HAP-1 (cell line): ENCODE results near the gene RFX7.
A peak's percentile ranks its signal among the peaks of the same experiment; 100 is the strongest.

Experiments used
- DNase-seq, 2 experiments: peaks; one replicate each; pipeline ENCODE4 v3.0.0-alpha.2; 2016 to 2020; ENCODE audit warnings: low spot score in 2 of 2
- H3K27me3 ChIP-seq: fragments of 250-450 bp; sonication (Bioruptor Pico); 2 replicates; pipeline ENCODE4 v1.5.1; 2020; ENCODE audit warnings: low read depth, mild to moderate bottlenecking, moderate library complexity
- H3K36me3 ChIP-seq: fragments of 250-450 bp; sonication (Bioruptor Pico); replicated peaks from 2 replicates; pipeline ENCODE4 v1.5.1; 2020; ENCODE audit warnings: mild to moderate bottlenecking
- H3K4me1 ChIP-seq: fragments of 250-450 bp; sonication (Bioruptor Pico); 2 replicates; pipeline ENCODE4 v1.5.1; 2020; ENCODE audit warnings: mild to moderate bottlenecking
- H3K4me3 ChIP-seq: fragments of 250-450 bp; sonication (Bioruptor Pico); 2 replicates; pipeline ENCODE4 v1.5.1; 2020; ENCODE audit warnings: mild to moderate bottlenecking, moderate library complexity
- H3K9me3 ChIP-seq: fragments of 250-450 bp; sonication (Bioruptor Pico); 2 replicates; pipeline ENCODE4 v1.5.1; 2020; ENCODE audit warnings: mild to moderate bottlenecking, moderate library complexity
- in situ Hi-C: fragments of 300-500 bp; cut with MboI; formaldehyde crosslinking; loops from 3 replicates; pipeline ENCODE4 v1.14.3; 2020; ENCODE audit warnings: low sequenced_read_pairs, inconsistent platforms, mixed read lengths

Gene RFX7

DNA sequence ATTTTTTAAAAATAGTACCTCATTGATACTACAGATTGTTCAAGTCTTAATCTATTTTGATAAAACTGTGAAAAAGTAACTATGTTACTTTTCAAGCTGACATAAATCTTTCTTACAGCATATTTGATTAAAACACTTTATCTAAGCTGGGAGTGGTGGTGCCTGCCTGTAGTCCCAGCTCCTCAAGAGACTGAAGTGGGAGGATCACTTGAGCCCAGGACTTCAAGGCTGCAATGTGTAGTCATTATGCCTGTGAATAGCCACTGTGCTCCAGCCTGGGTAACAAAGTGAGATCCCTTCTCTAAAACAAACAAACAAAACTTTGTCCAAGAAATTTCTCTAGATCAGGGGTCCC lies 190.7 kb downstream of the RFX7 start:
- no peak for DNase-seq
- Histone ChIP-seq H3K4me3 (no peak overlapping the region), H3K4me1 (no peaks in the 10 kb centered on the region), H3K36me3 (no peaks in the 10 kb centered on the region), H3K27me3 (no peaks in the 10 kb centered on the region), H3K9me3 (no peaks in the 10 kb centered on the region)
- in situ Hi-C loops, result no loop called here

DNA sequence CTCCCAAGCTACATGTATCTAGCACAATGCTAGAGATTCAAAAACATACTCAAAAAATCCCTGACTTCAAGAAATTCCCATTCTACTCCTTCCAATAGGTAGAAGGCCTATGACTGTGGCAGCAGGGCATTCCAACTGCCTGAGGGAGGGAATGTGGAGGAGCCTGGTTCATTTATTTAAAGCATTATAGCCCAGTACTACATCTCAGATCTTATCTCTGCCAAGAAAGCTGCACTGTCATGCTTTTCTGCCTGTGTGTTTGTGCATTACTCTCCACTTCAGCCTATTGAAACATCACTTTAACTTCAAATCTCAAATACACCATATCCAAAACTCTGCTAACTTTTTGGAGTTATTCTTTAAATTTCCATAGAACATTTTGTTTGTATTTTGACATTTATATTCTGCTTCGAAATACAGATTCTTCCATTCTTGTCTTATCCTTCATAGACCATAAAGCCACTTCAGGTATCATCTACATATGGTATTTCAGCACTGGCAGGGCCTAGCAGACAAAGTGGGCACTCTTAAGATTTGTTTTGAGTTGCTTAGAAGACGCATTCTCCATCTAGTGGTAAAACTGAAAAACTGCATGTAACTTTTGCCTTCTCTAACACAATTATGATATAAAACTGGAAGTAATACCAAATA lies 191.2 kb downstream of the RFX7 start:
- Histone ChIP-seq H3K36me3 (no peaks in the 10 kb centered on the region), H3K4me1 (no peaks in the 10 kb centered on the region), H3K9me3 (no peaks in the 10 kb centered on the region), H3K4me3 (no peak overlapping the region), H3K27me3 (no peaks in the 10 kb centered on the region)
- in situ Hi-C loops, result no loop called here
- peak in 1 of 2 experiments; percentile 54 for DNase-seq

DNA sequence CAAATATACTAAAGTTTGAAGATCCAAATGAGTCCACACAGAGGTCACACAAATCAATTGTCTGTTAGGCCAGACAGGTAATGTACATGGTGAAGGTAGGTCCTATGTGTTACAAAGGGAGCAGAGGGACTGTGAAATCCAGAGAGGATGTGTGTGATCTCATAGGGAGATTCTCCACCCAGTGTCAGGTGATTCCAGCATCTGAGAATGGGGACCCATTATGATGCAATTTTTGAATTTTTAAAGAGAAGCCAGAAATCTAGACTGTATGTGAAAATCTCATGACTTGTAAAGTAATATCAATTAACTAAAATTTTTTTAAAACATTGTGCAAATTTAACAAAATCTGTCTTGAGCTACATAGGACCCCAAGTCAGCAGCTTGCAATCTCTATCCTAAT lies 192.0 kb downstream of the RFX7 start:
- H3K9me3 ChIP-seq, result no peaks in the 10 kb centered on the region
- no peaks in the 10 kb centered on the region for H3K4me1 ChIP-seq
- no peaks in the 10 kb centered on the region for H3K36me3 ChIP-seq
- H3K27me3 ChIP-seq, result no peaks in the 10 kb centered on the region
- in situ Hi-C loops, result no loop called here
- H3K4me3 ChIP-seq, result no peak overlapping the region
- no peak for DNase-seq

DNA sequence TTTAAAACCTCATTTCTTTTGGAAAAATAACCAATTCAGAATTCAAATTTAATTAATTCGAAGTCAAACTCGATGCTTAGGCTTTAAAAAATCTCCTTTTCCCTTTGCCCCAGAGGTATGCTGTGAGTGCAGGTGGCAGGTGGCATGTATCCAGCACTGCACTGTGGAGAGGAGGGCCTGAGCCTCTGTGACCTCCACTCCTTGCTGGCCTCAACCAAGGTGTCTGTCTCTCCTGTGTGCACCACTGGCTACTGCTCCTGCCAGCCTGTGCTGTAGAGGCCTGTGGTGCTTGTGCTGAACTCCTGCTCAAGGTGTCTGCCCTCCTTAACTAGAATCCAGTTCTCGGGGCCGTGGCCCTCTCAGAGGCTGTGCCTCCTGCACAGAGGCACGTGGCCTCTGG lies 194.1 kb downstream of the RFX7 start:
- DNase-seq, result no peak
- Histone ChIP-seq H3K27me3 (no peaks in the 10 kb centered on the region), H3K4me1 (no peaks in the 10 kb centered on the region), H3K4me3 (no peak overlapping the region), H3K36me3 (no peaks in the 10 kb centered on the region), H3K9me3 (no peaks in the 10 kb centered on the region)
- in situ Hi-C loops, result no loop called here

DNA sequence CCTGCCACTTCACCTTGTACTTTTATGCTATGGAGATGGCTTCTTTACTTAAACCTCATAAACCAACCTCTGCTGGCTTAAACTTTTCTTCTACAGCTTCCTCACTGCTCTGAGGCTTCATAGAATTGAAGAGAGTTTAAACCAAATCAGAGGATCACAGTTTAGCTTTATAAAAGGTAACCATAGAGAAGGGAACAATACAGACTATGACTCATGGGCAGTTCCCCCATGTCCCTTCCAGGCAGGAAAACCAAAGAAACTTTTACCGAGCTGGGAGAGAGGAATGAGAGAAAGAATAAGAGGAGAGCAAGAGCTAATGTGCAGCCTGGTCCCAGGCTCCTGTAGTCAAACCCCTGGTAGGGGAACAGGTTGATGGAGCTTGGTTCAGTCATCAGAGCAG lies 196.3 kb downstream of the RFX7 start:
- H3K27me3 ChIP-seq, result no peaks in the 10 kb centered on the region
- in situ Hi-C loops, result no loop called here
- H3K36me3 ChIP-seq, result no peaks in the 10 kb centered on the region
- H3K4me3 ChIP-seq, result no peak overlapping the region
- H3K9me3 ChIP-seq, result no peaks in the 10 kb centered on the region
- H3K4me1 ChIP-seq, result no peaks in the 10 kb centered on the region
- DNase-seq, result no peak

DNA sequence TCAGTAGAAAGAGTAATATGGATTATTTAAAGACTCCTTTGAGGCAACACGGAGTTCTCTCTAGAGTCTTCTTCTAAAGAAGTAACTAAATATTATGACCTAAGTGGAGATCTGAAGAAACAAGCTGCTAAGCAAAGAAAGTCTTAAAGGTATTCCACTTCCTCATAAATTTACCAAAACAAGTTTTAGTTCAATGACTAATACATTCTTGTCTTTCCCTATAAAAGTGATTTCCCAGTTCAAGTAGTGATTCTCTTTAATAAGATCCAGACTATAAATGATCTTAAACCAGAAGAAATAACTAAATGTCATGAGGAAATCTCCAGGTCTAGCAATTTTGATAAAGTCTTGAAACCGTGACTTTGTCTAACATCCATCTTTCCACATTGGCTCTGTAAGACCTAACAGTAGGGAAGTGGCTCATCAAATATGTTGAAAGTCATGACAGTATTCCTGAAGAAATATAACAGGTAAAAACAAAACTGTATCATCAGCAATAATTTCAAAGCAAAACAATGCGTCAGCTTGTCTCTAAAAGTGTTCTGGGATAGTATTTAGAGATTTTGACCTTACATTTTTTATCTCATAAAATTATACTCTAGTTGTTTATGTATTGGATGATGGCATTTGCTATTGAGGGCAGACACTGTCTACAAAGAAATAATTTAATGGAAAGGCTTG lies 198.5 kb downstream of the RFX7 start:
- H3K27me3 ChIP-seq, result no peaks in the 10 kb centered on the region
- H3K9me3 ChIP-seq, result no peaks in the 10 kb centered on the region
- no peaks in the 10 kb centered on the region for H3K36me3 ChIP-seq
- no peak for DNase-seq
- in situ Hi-C loops, result no loop called here
- no peak overlapping the region for H3K4me3 ChIP-seq
- H3K4me1 ChIP-seq, result peaks cover 7% of the 10 kb centered on the region

DNA sequence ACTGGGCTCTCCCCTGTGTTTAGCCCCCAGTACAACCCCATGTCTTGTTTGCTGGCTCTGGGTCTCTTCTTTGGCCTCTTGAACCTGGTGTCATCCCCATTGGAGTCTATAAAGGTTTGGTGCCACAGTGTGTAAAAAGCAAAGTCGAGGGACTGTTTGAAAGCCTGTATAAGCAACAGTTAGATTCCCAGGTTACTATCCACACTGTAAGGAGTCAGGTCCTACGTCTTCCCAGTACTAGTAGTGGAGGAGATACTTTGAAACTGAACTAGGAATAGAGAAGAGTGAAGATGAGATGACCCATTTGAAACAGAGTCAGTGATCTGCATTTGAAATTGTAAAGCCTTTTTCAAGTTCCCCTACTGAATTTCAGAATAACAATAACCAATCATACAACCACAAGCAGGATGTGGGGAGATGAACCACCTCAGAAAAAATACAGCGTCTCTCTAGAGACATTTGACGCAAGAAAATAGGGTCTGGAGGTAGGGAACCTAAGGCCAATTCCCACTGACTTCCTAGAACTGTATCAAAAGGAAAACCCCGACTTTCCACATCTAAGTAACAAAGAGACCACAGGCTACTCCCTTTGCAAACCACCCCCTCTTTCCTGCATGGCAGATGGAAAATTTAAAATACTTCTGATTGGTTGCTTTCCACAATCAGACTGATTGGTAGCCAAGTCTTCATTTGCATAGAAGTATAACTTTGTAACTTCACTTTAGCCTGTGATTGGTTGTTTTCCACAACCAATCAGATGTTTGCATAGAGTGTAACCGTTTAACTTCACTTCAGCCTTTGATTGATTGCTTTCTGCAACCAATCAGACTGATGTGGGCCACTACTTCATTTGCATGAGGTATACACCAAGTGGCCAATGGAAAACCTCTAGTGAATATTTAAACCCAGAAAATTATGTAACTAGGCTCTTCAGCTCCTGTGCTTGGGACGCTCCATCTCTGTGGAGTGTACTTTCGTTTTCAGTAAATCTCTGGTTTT lies 200.4 kb downstream of the RFX7 start:
- in situ Hi-C loops, result no loop called here
- Histone ChIP-seq H3K27me3 (no peaks in the 10 kb centered on the region), H3K4me3 (no peak overlapping the region), H3K9me3 (no peaks in the 10 kb centered on the region), H3K36me3 (no peaks in the 10 kb centered on the region), H3K4me1 (peaks cover 9% of the 10 kb centered on the region)
- DNase-seq, result no peak

DNA sequence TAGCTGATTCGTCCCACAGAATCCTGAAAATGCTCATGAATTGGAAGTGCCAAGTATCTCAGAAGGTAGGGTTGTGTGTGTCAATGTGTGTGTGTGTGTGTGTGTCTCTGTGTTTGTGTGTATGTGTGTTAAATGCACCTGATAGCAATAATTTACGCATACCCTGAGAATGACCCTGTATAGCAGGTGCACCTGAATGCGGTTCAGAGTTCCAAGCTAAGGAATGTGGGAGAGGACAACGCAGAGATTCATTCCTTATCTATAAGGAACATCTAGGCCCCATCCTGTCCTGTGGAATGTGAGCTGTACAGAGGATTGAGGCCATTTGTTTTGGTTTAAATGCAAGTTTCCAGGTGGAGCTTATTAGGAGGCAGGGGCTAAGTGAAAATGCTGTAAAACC lies 201.2 kb downstream of the RFX7 start:
- no peak for DNase-seq
- Histone ChIP-seq H3K4me1 (peaks cover 9% of the 10 kb centered on the region), H3K36me3 (no peaks in the 10 kb centered on the region), H3K27me3 (no peaks in the 10 kb centered on the region), H3K9me3 (no peaks in the 10 kb centered on the region), H3K4me3 (no peak overlapping the region)
- in situ Hi-C loops, result no loop called here

DNA sequence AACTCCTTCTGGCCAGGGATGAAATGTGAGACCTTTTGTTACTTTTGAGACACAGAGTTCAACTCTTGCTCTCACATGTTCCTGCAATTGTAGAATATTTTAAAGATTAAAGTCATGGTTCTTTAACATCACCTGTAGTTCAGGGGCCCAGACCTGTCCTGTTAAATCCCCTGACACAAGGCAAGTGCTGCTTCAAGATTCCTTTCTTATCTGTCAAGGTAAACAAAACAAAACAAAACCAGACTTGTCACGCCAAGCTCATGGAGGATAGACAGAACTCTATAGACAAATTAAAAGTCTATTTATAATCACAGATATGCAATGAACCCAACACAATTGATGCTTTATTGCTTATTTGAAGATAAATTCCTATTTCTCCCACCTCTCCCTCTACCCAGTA lies 201.6 kb downstream of the RFX7 start:
- Histone ChIP-seq H3K4me1 (peaks cover 9% of the 10 kb centered on the region), H3K4me3 (no peak overlapping the region), H3K27me3 (no peaks in the 10 kb centered on the region), H3K36me3 (no peaks in the 10 kb centered on the region), H3K9me3 (no peaks in the 10 kb centered on the region)
- in situ Hi-C loops, result no loop called here
- no peak for DNase-seq

DNA sequence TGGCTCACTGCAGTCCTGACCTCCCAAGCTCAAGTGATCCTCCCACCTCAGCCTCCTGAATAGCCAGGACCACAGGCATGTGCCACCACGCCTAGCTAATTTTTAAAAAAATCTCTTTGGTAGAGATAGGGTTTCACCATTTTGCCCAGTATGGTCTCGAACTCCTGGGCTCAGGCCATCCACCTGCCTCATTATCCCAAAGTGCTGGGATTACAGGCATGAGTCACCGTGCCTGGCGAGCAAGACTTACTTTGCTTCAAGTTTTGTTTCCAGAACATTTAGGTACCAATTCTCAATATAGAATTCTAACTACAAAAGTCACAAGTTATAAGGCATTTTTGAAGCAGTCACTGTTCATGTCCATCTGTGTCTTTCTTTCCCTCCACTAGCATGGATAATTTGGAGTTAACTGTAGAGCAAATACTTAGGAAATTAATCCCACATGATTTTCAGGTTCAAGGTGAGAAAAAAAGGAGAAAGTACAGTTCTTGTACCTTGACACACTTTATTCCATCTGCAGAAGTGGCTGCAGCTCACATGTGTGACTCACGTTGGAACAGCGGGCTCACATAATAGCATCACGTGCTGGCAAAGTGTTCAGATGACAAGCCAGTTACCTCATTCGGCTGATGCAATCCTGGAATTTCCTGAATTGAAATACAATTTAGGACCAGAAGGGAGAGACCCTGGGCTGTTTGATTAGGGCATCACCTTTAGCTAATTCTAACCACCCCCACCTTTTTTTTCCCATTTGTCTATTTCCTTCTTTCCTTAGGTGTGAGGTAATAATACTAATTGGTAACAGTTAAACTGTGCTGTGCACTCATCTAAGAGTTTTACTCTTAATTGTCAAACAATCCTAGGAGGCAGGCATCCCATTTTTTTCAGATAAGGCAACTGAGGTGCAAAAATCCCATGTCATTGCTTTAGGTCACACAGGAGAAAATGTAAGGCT lies 203.3 kb downstream of the RFX7 start:
- no peaks in the 10 kb centered on the region for H3K9me3 ChIP-seq
- DNase-seq, result peak; percentile 6 to 50
- H3K36me3 ChIP-seq, result no peaks in the 10 kb centered on the region
- H3K4me1 ChIP-seq, result peaks cover 9% of the 10 kb centered on the region
- no peak overlapping the region for H3K4me3 ChIP-seq
- H3K27me3 ChIP-seq, result no peaks in the 10 kb centered on the region
- in situ Hi-C loops, result no loop called here

DNA sequence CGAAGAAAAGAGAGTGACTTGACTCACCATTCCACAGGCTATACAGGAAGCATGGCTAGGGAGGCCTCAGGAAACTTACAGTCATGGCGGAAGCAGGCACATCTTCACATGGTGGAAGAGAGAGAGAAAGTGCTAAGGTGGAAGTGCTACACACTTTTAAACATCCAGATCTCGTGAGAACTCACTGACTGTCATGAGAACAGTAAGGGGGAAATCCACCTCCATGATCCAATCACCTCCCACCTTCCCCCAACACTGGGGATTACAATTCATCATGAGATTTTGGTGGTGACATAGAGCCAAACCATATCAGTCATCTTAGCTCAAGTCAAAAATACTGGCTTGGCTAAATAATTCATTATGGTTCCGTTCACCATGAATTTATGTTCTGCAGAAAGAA lies 205.0 kb downstream of the RFX7 start:
- Histone ChIP-seq H3K27me3 (no peaks in the 10 kb centered on the region), H3K4me3 (no peak overlapping the region), H3K4me1 (peaks cover 9% of the 10 kb centered on the region), H3K9me3 (no peaks in the 10 kb centered on the region), H3K36me3 (no peaks in the 10 kb centered on the region)
- no peak for DNase-seq
- in situ Hi-C loops, result no loop called here

DNA sequence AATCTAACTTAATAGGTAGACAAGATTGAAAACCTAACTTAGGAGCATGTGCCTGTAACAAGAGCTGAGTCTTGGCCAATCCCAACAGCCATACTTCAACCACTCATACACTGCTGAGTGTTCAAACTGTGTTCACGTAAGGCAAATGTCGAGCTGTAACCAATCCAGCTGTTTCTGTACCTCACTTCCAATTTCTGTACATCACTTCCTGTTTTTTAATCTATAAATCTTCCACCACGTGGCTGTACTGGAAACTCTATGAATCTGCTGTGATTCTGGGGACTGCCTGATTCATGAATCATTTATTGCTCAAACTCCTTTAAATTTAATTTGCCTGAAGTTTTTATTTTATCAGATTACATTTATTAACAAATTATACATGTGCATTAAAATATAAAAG lies 205.7 kb downstream of the RFX7 start:
- H3K27me3 ChIP-seq, result no peaks in the 10 kb centered on the region
- in situ Hi-C loops, result no loop called here
- no peak overlapping the region for H3K4me3 ChIP-seq
- peaks cover 9% of the 10 kb centered on the region for H3K4me1 ChIP-seq
- no peaks in the 10 kb centered on the region for H3K9me3 ChIP-seq
- DNase-seq, result no peak
- no peaks in the 10 kb centered on the region for H3K36me3 ChIP-seq
